Measurements from ENCODE around the gene FZR1.

FZR1 gene

GRCh38 chr19:3586707-3587346 is 80.7 kb downstream of the FZR1 start:
- in situ Hi-C loops (cut with MboI; ENCODE audit: low sequenced_read_pairs), result no loop called here

All from hTERT RPE-1 (cell line).